ENCODE data around the gene C1QTNF8. TPM values are rescaled to one million over a fixed set of nuclear protein-coding genes. Genes with fewer than 3 reads are reported as not detected.

The C1QTNF8 gene
- total RNA-seq, 1 experiment from 2014 or later = 0.39 TPM

DNA sequence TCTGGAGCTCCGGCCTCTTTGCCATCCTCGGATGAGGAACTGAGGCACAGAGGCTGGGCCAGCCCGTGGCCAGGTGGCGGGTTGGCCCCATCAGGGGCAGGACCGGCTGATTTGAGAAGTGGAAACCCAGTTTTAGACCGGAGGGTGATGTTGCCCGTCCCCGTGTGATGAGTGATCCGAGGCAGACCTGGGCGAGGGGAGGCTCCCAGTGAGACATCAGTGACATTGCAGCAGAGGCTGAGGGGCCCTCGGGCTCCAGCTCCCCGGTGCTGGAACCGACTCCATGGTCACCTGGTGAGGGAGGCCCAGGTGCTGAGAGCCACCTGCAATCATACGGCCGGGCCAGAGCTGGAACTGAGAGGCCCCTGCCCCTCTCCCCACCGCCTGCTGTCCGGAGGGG lies 30.0 kb upstream of the C1QTNF8 start:
- ATAC-seq (no peak), DNase-seq (ENCODE audit: low read depth, low spot score) (no peak)
- H3K4me3 ChIP-seq (ENCODE audit: low read depth in 2 of 2, low read length in 2 of 2) = no peak overlapping the region
- no peak for TF ChIP-seq REST (IDR thresholded peaks at IDR 0.05; ENCODE audit: insufficient read depth in 1 of 2, low read depth in 2 of 2, low read length in 1 of 2)
- no peak for TF ChIP-seq SIN3A (IDR thresholded peaks at IDR 0.05; ENCODE audit: borderline replicate concordance, insufficient read depth, low read depth, low read length)
- no peak for TF ChIP-seq POLR2AphosphoS5 (IDR thresholded peaks at IDR 0.05; ENCODE audit: low read depth, low read length)
- TF ChIP-seq CTCF (IDR thresholded peaks at IDR 0.05) = no peak
- no peak for TF ChIP-seq TCF7L2 (IDR thresholded peaks at IDR 0.05; ENCODE audit: low read depth, low read length)
- peaks cover 10% of the 10 kb centered on the region for H3K4me1 ChIP-seq (ENCODE audit: control insufficient read depth, insufficient read depth, low read length)
- no peaks in the 10 kb centered on the region for H3K36me3 ChIP-seq (ENCODE audit: control insufficient read depth, insufficient read depth, low read length)
- BruUV-seq (replicated peaks) = no TSS peak
- no peaks in the 10 kb centered on the region for H3K27me3 ChIP-seq (ENCODE audit: control insufficient read depth, insufficient read depth, low read length)
- intact Hi-C loops (cut with micrococcal nuclease; ENCODE audit: unreplicated experiment) (no loop called here), in situ Hi-C loops (cut with HindIII; ENCODE audit: low pct_unique_long_range_greater_than_20kb, low sequenced_read_pairs) (no loop called here)
- ChIA-PET CTCF (no interaction called here), POLR2A (no interaction called here)
- H3K9me3 ChIP-seq (ENCODE audit: control insufficient read depth, insufficient read depth, low read depth, low read length) = no peaks in the 10 kb centered on the region
- H3K27ac ChIP-seq (ENCODE audit: low read length) = no peak overlapping the region

GRCh38 chr16:1125471-1125870 lies 29.4 kb upstream of the C1QTNF8 start:
- H3K4me1 ChIP-seq (ENCODE audit: control insufficient read depth, insufficient read depth, low read length) = peaks cover 10% of the 10 kb centered on the region
- ATAC-seq (peak; percentile 70), DNase-seq (ENCODE audit: low read depth, low spot score) (no peak)
- H3K27me3 ChIP-seq (ENCODE audit: control insufficient read depth, insufficient read depth, low read length) = no peaks in the 10 kb centered on the region
- in situ Hi-C loops (cut with HindIII; ENCODE audit: low pct_unique_long_range_greater_than_20kb, low sequenced_read_pairs) (no loop called here), intact Hi-C loops (cut with micrococcal nuclease; ENCODE audit: unreplicated experiment) (no loop called here)
- no peaks in the 10 kb centered on the region for H3K36me3 ChIP-seq (ENCODE audit: control insufficient read depth, insufficient read depth, low read length)
- no TSS peak for BruUV-seq (replicated peaks)
- no peaks in the 10 kb centered on the region for H3K9me3 ChIP-seq (ENCODE audit: control insufficient read depth, insufficient read depth, low read depth, low read length)
- ChIA-PET POLR2A (no interaction called here), CTCF (no interaction called here)
- H3K4me3 ChIP-seq (ENCODE audit: low read depth in 2 of 2, low read length in 2 of 2) = no peak overlapping the region
- H3K27ac ChIP-seq (ENCODE audit: low read length) = no peak overlapping the region
- no peak for TF ChIP-seq POLR2AphosphoS5 (IDR thresholded peaks at IDR 0.05; ENCODE audit: low read depth, low read length)
- TF ChIP-seq TCF7L2 (IDR thresholded peaks at IDR 0.05; ENCODE audit: low read depth, low read length) = no peak
- no peak for TF ChIP-seq CTCF (IDR thresholded peaks at IDR 0.05)
- TF ChIP-seq SIN3A (IDR thresholded peaks at IDR 0.05; ENCODE audit: borderline replicate concordance, insufficient read depth, low read depth, low read length) = no peak
- TF ChIP-seq REST (IDR thresholded peaks at IDR 0.05; ENCODE audit: insufficient read depth in 1 of 2, low read depth in 2 of 2, low read length in 1 of 2) = no peak
